ENCODE data around the gene PHETA1. TPM values are rescaled to one million over a fixed set of nuclear protein-coding genes. Genes with fewer than 3 reads are reported as not detected.

PHETA1 gene
- polyA plus RNA-seq, 1 of the 3 experiments (the other 2 are of a cell fraction), result 7.3 TPM

- Histone ChIP-seq H3F3A (replicated peaks; ENCODE audit: insufficient read depth) (no peaks in the 10 kb centered on the region), H3K27ac (ENCODE audit: low read depth in 2 of 2, low read length in 1 of 2) (no peak overlapping the region), H3K9ac (no peak overlapping the region), H3K4me3 (ENCODE audit: low read depth in 2 of 2, low read length in 1 of 2) (no peak overlapping the region), H3K36me3 (replicated peaks in 1 of 2; ENCODE audit: control insufficient read depth in 1 of 2, insufficient read depth in 2 of 2, low read length in 1 of 2) (no peaks in the 10 kb centered on the region), H3K9me2 (no peaks in the 10 kb centered on the region), H4K20me1 (ENCODE audit: insufficient read depth) (no peaks in the 10 kb centered on the region), H3K27me3 (ENCODE audit: insufficient read depth) (no peaks in the 10 kb centered on the region), H3K4me2 (no peak overlapping the region), H3K79me2 (ENCODE audit: insufficient read depth) (no peaks in the 10 kb centered on the region), H3K4me1 (ENCODE audit: control insufficient read depth in 1 of 2, insufficient read depth in 2 of 2, low read depth in 1 of 2, low read length in 1 of 2) (peaks cover 0 to 7% of the 10 kb centered on the region in 2 experiments; a peak in 1 of 4 replicates), H2AFZ (ENCODE audit: low read depth) (no peak overlapping the region), H3K9me3 (no peaks in the 10 kb centered on the region)
- CTCF ChIA-PET, result interaction anchor here (0.9 to 1.9 kb wide), 4 partner anchors 9 to 61 kb away, joined by 3 to 13 read pairs (median 3); no protein-coding TSS in a partner anchor
- POLR2A ChIA-PET, result no interaction called here
- 72% methylated on average over 9 of the region's 9 CpGs for WGBS (ENCODE audit: low lambda C conversion rate)
- TF ChIP-seq MEF2A (IDR thresholded peaks at IDR 0.05; ENCODE audit: borderline replicate concordance, low read depth) (no peak), REST (IDR thresholded peaks at IDR 0.05; ENCODE audit: low read depth, low read length) (no peak), ELF1 (IDR thresholded peaks at IDR 0.05) (no peak), TCF12 (IDR thresholded peaks at IDR 0.05) (no peak)
- no peak for DNase-seq
Measured at GRCh38 chr12:111390910-111391309, 22.0 kb upstream of the PHETA1 start.

GRCh38 chr12:111389635-111390034 lies 20.7 kb upstream of the PHETA1 start:
- ChIA-PET POLR2A (no interaction called here), CTCF (interaction anchor here (1.9 kb wide), 1 partner anchor 62 kb away, joined by 13 read pairs; no protein-coding TSS in a partner anchor)
- no peak for DNase-seq
- TF ChIP-seq EP300 (IDR thresholded peaks at IDR 0.05; ENCODE audit: borderline replicate concordance in 1 of 2, low read depth in 1 of 2, low read length in 1 of 2) (no peak), RCOR1 (IDR thresholded peaks at IDR 0.05; ENCODE audit: low read length) (no peak), USF1 (IDR thresholded peaks at IDR 0.05; ENCODE audit: borderline replicate concordance, low read depth) (no peak), IRF3 (IDR thresholded peaks at IDR 0.05; ENCODE audit: low read depth, low read length) (no peak), MAX (IDR thresholded peaks at IDR 0.05; ENCODE audit: low read depth) (no peak), RFX5 (IDR thresholded peaks at IDR 0.05; ENCODE audit: low read length) (no peak), REST (IDR thresholded peaks at IDR 0.05; ENCODE audit: low read depth, low read length) (no peak), CHD2 (IDR thresholded peaks at IDR 0.05; ENCODE audit: low read length, partially characterized antibody) (no peak), EZH2phosphoT487 (IDR thresholded peaks at IDR 0.05; ENCODE audit: borderline replicate concordance, low read depth) (no peak), SMC3 (IDR thresholded peaks at IDR 0.05; ENCODE audit: low read depth, low read length) (no peak), TCF12 (IDR thresholded peaks at IDR 0.05) (no peak), GATA2 (CRISPR knock-in tag; IDR thresholded peaks at IDR 0.05) (no peak), NFIC (IDR thresholded peaks at IDR 0.05; ENCODE audit: borderline replicate concordance) (no peak), MXI1 (IDR thresholded peaks at IDR 0.05; ENCODE audit: low read depth, low read length) (no peak), YY1 (IDR thresholded peaks at IDR 0.05; ENCODE audit: low read depth) (no peak)

More at GRCh38 chr12:111389635-111390034, 20.7 kb upstream of the PHETA1 start:
- H3K79me2 ChIP-seq (ENCODE audit: insufficient read depth), result no peaks in the 10 kb centered on the region
- no peak overlapping the region for H3K4me3 ChIP-seq (ENCODE audit: low read depth in 2 of 2, low read length in 1 of 2)
- no peak overlapping the region for H2AFZ ChIP-seq (ENCODE audit: low read depth)
- H3F3A ChIP-seq (replicated peaks; ENCODE audit: insufficient read depth), result no peaks in the 10 kb centered on the region
- H4K20me1 ChIP-seq (ENCODE audit: insufficient read depth), result no peaks in the 10 kb centered on the region
- H3K27me3 ChIP-seq (ENCODE audit: insufficient read depth), result no peaks in the 10 kb centered on the region
- no peak overlapping the region for H3K9ac ChIP-seq
- peaks cover 0 to 7% of the 10 kb centered on the region in 2 experiments; a peak in 1 of 4 replicates for H3K4me1 ChIP-seq (ENCODE audit: control insufficient read depth in 1 of 2, insufficient read depth in 2 of 2, low read depth in 1 of 2, low read length in 1 of 2)
- H3K9me2 ChIP-seq, result no peaks in the 10 kb centered on the region
- H3K4me2 ChIP-seq, result no peak overlapping the region
- 84% methylated on average over 4 of the region's 7 CpGs for WGBS (ENCODE audit: low lambda C conversion rate)
- no peaks in the 10 kb centered on the region for H3K9me3 ChIP-seq
- H3K36me3 ChIP-seq (replicated peaks in 1 of 2; ENCODE audit: control insufficient read depth in 1 of 2, insufficient read depth in 2 of 2, low read length in 1 of 2), result no peaks in the 10 kb centered on the region
- no peak overlapping the region for H3K27ac ChIP-seq (ENCODE audit: low read depth in 2 of 2, low read length in 1 of 2)
